GM19467 (cell line): ENCODE results near the gene FAM216B.

Experiments used
- ATAC-seq: cut with Tn5 transposase; IDR thresholded peaks from one replicate; pipeline ENCODE4 v1.9.1; 2021; ENCODE audit warnings: mild to moderate bottlenecking, moderate library complexity; ENCODE audit not compliant: unreplicated experiment

FAM216B gene

GRCh38 chr13:42821437-42821836, 40.1 kb downstream of the FAM216B start:
- no peak for ATAC-seq

GRCh38 chr13:42832341-42833096, 51.1 kb downstream of the FAM216B start:
- no peak for ATAC-seq

- ATAC-seq = no peak
Measured at GRCh38 chr13:42834946-42835345, 53.6 kb downstream of the FAM216B start.

- ATAC-seq = no peak
Measured at GRCh38 chr13:42836930-42837690, 55.7 kb downstream of the FAM216B start.
